ENCODE measurements around the gene NDFIP2.

GRCh38 chr13:79491715-79492114 is 10.8 kb downstream of the NDFIP2 start:
- no peak for TF ChIP-seq EGR1 (IDR thresholded peaks at IDR 0.05; ENCODE audit: low read depth)
- no peak for TF ChIP-seq CTCF (IDR thresholded peaks at IDR 0.05 in 2 of 3, conservative IDR thresholded peaks at IDR 0.05 in 1 of 3; ENCODE audit: borderline replicate concordance in 1 of 3, insufficient read depth in 1 of 3, low read depth in 2 of 3, low read length in 2 of 3)
- TF ChIP-seq CBX3 (IDR thresholded peaks at IDR 0.05; ENCODE audit: low read depth) = no peak
- TF ChIP-seq JUND (IDR thresholded peaks at IDR 0.05) = no peak
- TF ChIP-seq POLR2AphosphoS5 (IDR thresholded peaks at IDR 0.05; ENCODE audit: low read depth, low read length) = no peak
- TF ChIP-seq POLR2A (IDR thresholded peaks at IDR 0.05; ENCODE audit: borderline replicate concordance, extremely low read depth, insufficient read depth, insufficient read length) = no peak
- no peak for TF ChIP-seq EZH2phosphoT487 (IDR thresholded peaks at IDR 0.05; ENCODE audit: borderline replicate concordance)
- TF ChIP-seq ZFX (IDR thresholded peaks at IDR 0.05) = no peak
- TF ChIP-seq RAD21 (IDR thresholded peaks at IDR 0.05; ENCODE audit: low read depth) = no peak
- no peak for TF ChIP-seq ZBTB33 (IDR thresholded peaks at IDR 0.05; ENCODE audit: extremely low read depth, insufficient replicate concordance, low read length)
- TF ChIP-seq MAX (IDR thresholded peaks at IDR 0.05) = no peak
- no peak for TF ChIP-seq ZNF274 (IDR thresholded peaks at IDR 0.05; ENCODE audit: low read depth, low read length)
- no peak for TF ChIP-seq REST (IDR thresholded peaks at IDR 0.05; ENCODE audit: low read depth)

All from HCT116 (cell line).